Measurements from ENCODE around the gene SPEF1. TPM values are rescaled to one million over a fixed set of nuclear protein-coding genes. Genes with fewer than 3 reads are reported as not detected.

Gene SPEF1
- total and polyA plus RNA-seq, 2 experiments from 2014 or later: 1.2 to 1.6 TPM

- TF ChIP-seq CTCF (IDR thresholded peaks at IDR 0.05; ENCODE audit: low read depth, low read length): no peak
- no peak overlapping the region for H3K27ac ChIP-seq
- DNase-seq (ENCODE audit: low read depth in 1 of 2, low spot score in 1 of 2): peak in 1 of 2 donors; percentile 37
Measured at GRCh38 chr20:3812975-3813847, 32.0 kb upstream of the SPEF1 start.

GRCh38 chr20:3812259-3812681 is 31.0 kb upstream of the SPEF1 start:
- no peaks in the 10 kb centered on the region for H3K4me1 ChIP-seq (ENCODE audit: low read depth)

More at GRCh38 chr20:3812975-3813847, 32.0 kb upstream of the SPEF1 start:
- Histone ChIP-seq H3K27me3 (no peaks in the 10 kb centered on the region), H3K9me3 (ENCODE audit: low read depth) (no peaks in the 10 kb centered on the region), H3K4me3 (no peak overlapping the region), H3K36me3 (no peaks in the 10 kb centered on the region), H3K4me1 (ENCODE audit: low read depth) (no peaks in the 10 kb centered on the region)

GRCh38 chr20:3811467-3812258 is 30.4 kb upstream of the SPEF1 start:
- H3K4me3 ChIP-seq: no peak overlapping the region
- TF ChIP-seq CTCF (IDR thresholded peaks at IDR 0.05; ENCODE audit: low read depth, low read length): no peak
- no peaks in the 10 kb centered on the region for H3K36me3 ChIP-seq
- DNase-seq (ENCODE audit: low read depth in 1 of 2, low spot score in 1 of 2): peak; percentile 18 to 100
- H3K4me1 ChIP-seq (ENCODE audit: low read depth): no peaks in the 10 kb centered on the region
- no peaks in the 10 kb centered on the region for H3K27me3 ChIP-seq
- no peaks in the 10 kb centered on the region for H3K9me3 ChIP-seq (ENCODE audit: low read depth)
- no peak overlapping the region for H3K27ac ChIP-seq

More at GRCh38 chr20:3812259-3812681, 31.0 kb upstream of the SPEF1 start:
- DNase-seq (ENCODE audit: low read depth in 1 of 2, low spot score in 1 of 2): no peak
- H3K9me3 ChIP-seq (ENCODE audit: low read depth): no peaks in the 10 kb centered on the region
- no peaks in the 10 kb centered on the region for H3K36me3 ChIP-seq
- H3K27me3 ChIP-seq: no peaks in the 10 kb centered on the region
- no peak overlapping the region for H3K4me3 ChIP-seq
- H3K27ac ChIP-seq: no peak overlapping the region
- TF ChIP-seq CTCF (IDR thresholded peaks at IDR 0.05; ENCODE audit: low read depth, low read length): no peak

GRCh38 chr20:3808544-3808943 is 27.3 kb upstream of the SPEF1 start:
- H3K27ac ChIP-seq: no peak overlapping the region
- H3K4me1 ChIP-seq (ENCODE audit: low read depth): no peaks in the 10 kb centered on the region

More at GRCh38 chr20:3808544-3808943, 27.3 kb upstream of the SPEF1 start:
- H3K27me3 ChIP-seq: no peaks in the 10 kb centered on the region
- H3K4me3 ChIP-seq: no peak overlapping the region
- TF ChIP-seq CTCF (IDR thresholded peaks at IDR 0.05; ENCODE audit: low read depth, low read length): no peak
- H3K36me3 ChIP-seq: no peaks in the 10 kb centered on the region
- no peaks in the 10 kb centered on the region for H3K9me3 ChIP-seq (ENCODE audit: low read depth)
- no peak for DNase-seq (ENCODE audit: low read depth in 1 of 2, low spot score in 1 of 2)
